Heart left ventricle (tissue), 13 donors: ENCODE results near the gene ITSN1.

Experiments used
- CTCF ChIP-seq, 12 donors: fragments of 200-600 bp; sonication (generic) in 4 of 12; IDR thresholded peaks; one replicate each; pipeline versions ENCODE4 v1.5.0 to v1.8.0; 2018 to 2022; ENCODE audit warnings: antibody characterized with exemption in 12 of 12, mild to moderate bottlenecking in 5 of 12
- POLR2A ChIP-seq, 2 donors: fragments of 450-650 bp; IDR thresholded peaks; one replicate each; pipeline ENCODE4 v1.6.1; 2017; ENCODE audit warnings: antibody characterized with exemption in 2 of 2, mild to moderate bottlenecking in 2 of 2, moderate library complexity in 2 of 2
- donor health status: ischemic (EF 13 %, LVEDD 7.1; RV severe dilation, severe dysfunction).
- donor health status: DM: no; HTN: yes; CAD: no.
- donor health status: DM: no; HTN: no; CAD: no.
- donor health status: ischemic (EF 25% LVEDD 6.9; RV normal size, moderate dysfunction).
- donor health status: ischemic (EF 25% LVEDD 5.7; RV mildly dilated, moderate dysfunction).
- donor health status: ischemic (EF 35%, LVEDD 5.7; RV mildly dilated, moderate dysfunction).
- donor health status: nonischemic (EF 11% LVEDD 7.7; RV severe dilation, severe dysfunction).
- donor health status: DM: yes; HTN: yes; CAD: no.
- donor health status: PGD.
- donor health status: ischemic (EF 29% LVEDD 5.4; RV normal size, mild dysfunction).
- donor health status: nonischemic (EF 23%, LVEDD 6.1; RV moderate dilation, normal function).

GRCh38 chr21:33797565-33797964, 155.3 kb downstream of the ITSN1 start:
- TF ChIP-seq CTCF (IDR thresholded peaks at IDR 0.05): no peak
- no peak for TF ChIP-seq POLR2A (IDR thresholded peaks at IDR 0.05)
